Caco-2 (cell line): ENCODE data around the gene ACP6. TPM values are rescaled to one million over a fixed set of nuclear protein-coding genes. Genes with fewer than 3 reads are reported as not detected.

Source experiments
- BruUV-seq: library from RNA; stranded (reverse); fragments of 400-500 nt; replicated peaks from 2 replicates; lab custom pipeline; 2021; lab: Mats Ljungman, UMichigan
- CTCF ChIA-PET: fragments of 300-600 bp; sonication (Branson Sonifier 250); formaldehyde crosslinking; loops from one replicate; lab custom pipeline; 2022; ENCODE audit warnings: antibody characterized with exemption; lab: Charles Lee
- POLR2A ChIA-PET: fragments of 300-600 bp; sonication (Branson Sonifier 250); formaldehyde crosslinking; loops from one replicate; lab custom pipeline; 2022; ENCODE audit warnings: antibody characterized with exemption; lab: Charles Lee
- DNase-seq, 2 experiments: peaks; one replicate each; pipeline versions ENCODE4 v3.0.0 to v3.0.0-alpha.2; 2020 to 2022
- H3K27me3 ChIP-seq: replicated peaks from 2 replicates; pipeline ENCODE4 v1.6.0; 2011; ENCODE audit warnings: low read length; ENCODE audit not compliant: control insufficient read depth, insufficient read depth
- H3K36me3 ChIP-seq: 2 replicates; pipeline ENCODE4 v1.5.1; 2011; ENCODE audit warnings: low read length; ENCODE audit not compliant: control insufficient read depth, insufficient read depth
- H3K4me1 ChIP-seq: fragments of 250-450 bp; sonication (Bioruptor Pico); 2 replicates; pipeline ENCODE4 v1.5.1; 2020; ENCODE audit warnings: mild to moderate bottlenecking
- H3K4me3 ChIP-seq: 2 replicates; pipeline ENCODE4 v1.5.1; 2011; ENCODE audit warnings: low read depth, mild to moderate bottlenecking, control low read depth, low read length
- H3K9me3 ChIP-seq: fragments of 250-450 bp; sonication (Bioruptor Pico); 2 replicates; pipeline ENCODE4 v1.5.1; 2020; ENCODE audit warnings: mild to moderate bottlenecking, moderate library complexity
- H3K27ac Mint-ChIP-seq: one replicate; pipeline ENCODE4 v1.8.0; 2022; ENCODE audit warnings: mixed read lengths; ENCODE audit not compliant: unreplicated experiment
- H3K27me3 Mint-ChIP-seq: one replicate; pipeline ENCODE4 v1.8.0; 2022; ENCODE audit warnings: mixed read lengths; ENCODE audit not compliant: insufficient read depth, unreplicated experiment
- H3K36me3 Mint-ChIP-seq: one replicate; pipeline ENCODE4 v1.8.0; 2022; ENCODE audit warnings: mild to moderate bottlenecking, mixed read lengths; ENCODE audit not compliant: insufficient read depth, unreplicated experiment
- H3K4me1 Mint-ChIP-seq: one replicate; pipeline ENCODE4 v1.8.0; 2022; ENCODE audit warnings: low read depth, mixed read lengths; ENCODE audit not compliant: unreplicated experiment
- H3K4me3 Mint-ChIP-seq: one replicate; pipeline ENCODE4 v1.8.0; 2022; ENCODE audit warnings: mild to moderate bottlenecking, moderate library complexity, mixed read lengths; ENCODE audit not compliant: unreplicated experiment
- H3K9me3 Mint-ChIP-seq: one replicate; pipeline ENCODE4 v1.8.0; 2022; ENCODE audit warnings: mixed read lengths; ENCODE audit not compliant: unreplicated experiment
- CTCF ChIP-seq, 2 experiments: fragments of 200-600 bp in 1 of 2; IDR thresholded peaks; 1 replicate in 1 of 2; 2 replicates in 1 of 2; pipeline versions ENCODE4 v1.5.1 to v1.8.0; 2011 to 2022; ENCODE audit warnings: antibody characterized with exemption in 1 of 2, control low read depth in 1 of 2, inconsistent platforms in 1 of 2, low read depth in 1 of 2, low read length in 1 of 2, mild to moderate bottlenecking in 1 of 2, moderate library complexity in 1 of 2; ENCODE audit not compliant: insufficient read depth in 1 of 2, severe bottlenecking in 1 of 2, unreplicated experiment in 1 of 2
- intact Hi-C: fragments of 100-400 bp; cut with micrococcal nuclease; formaldehyde crosslinking; loops from one replicate; pipeline ENCODE4 v1.10.0; 2022; ENCODE audit not compliant: unreplicated experiment
- total RNA-seq: library from RNA; stranded (reverse); gene quantifications from 2 replicates; pipeline ENCODE4 v1.2.3, GENCODE V29; 2022

ACP6 gene
- total RNA-seq, 1 experiment from 2014 or later, result 24.6 TPM

DNA sequence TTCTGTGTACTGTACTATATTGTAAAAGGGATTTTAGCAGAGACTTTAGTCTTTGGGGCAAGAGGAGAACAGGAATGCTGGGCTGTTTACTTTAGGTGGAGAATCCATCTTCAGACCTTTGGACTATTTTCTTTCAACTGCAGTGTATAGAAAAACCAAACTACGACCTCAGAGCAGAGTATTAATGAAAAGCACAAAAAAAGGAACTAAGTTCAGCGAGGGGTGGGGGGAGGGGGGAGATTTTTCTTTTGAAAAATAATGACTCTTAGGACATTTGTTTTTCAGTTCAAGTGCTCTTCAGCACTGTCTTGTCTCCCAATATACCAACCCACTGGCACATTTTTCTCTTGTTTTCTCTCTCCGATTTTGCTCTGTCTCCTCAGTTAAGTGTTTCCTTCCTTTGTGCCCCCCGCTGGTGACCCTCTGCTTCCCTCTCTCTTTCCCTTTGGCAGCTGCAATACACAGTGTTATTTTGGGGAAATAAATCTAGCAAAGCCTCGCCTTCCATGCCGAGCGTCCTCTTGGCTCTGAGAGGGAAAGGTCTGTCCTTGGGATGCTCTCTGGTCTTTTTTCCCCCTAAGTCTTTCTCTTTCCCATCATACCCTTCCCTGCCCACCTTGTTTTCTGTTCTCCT lies 44.8 kb downstream of the ACP6 start:
- peak overlapping the region; percentile 40 for H3K4me3 Mint-ChIP-seq
- peaks cover 30% of the 10 kb centered on the region for H3K4me1 ChIP-seq
- H3K36me3 Mint-ChIP-seq, result peaks cover 6% of the 10 kb centered on the region
- no peaks in the 10 kb centered on the region for H3K36me3 ChIP-seq
- no peak overlapping the region for H3K4me3 ChIP-seq
- ChIA-PET POLR2A (no interaction called here), CTCF (interaction anchor here (0.6 kb wide), 2 partner anchors 84 kb away, joined by 3 read pairs; partner anchors contain the start of gene BCL9)
- H3K27me3 Mint-ChIP-seq, result no peaks in the 10 kb centered on the region
- no TSS peak for BruUV-seq
- DNase-seq, result no peak
- intact Hi-C loops, result loop anchor here (1.0 kb wide), 2 partner anchors 13 to 25 kb away; no protein-coding TSS in a partner anchor
- no peaks in the 10 kb centered on the region for H3K9me3 ChIP-seq
- H3K27ac Mint-ChIP-seq, result peak overlapping the region; percentile 2
- H3K27me3 ChIP-seq, result no peaks in the 10 kb centered on the region
- H3K4me1 Mint-ChIP-seq, result peaks cover 35% of the 10 kb centered on the region
- TF ChIP-seq CTCF (IDR thresholded peaks at IDR 0.05; ENCODE audit: insufficient read depth in 1 of 2, low read depth in 1 of 2, low read length in 1 of 2, severe bottlenecking in 1 of 2, unreplicated experiment in 1 of 2), result no peak
- no peaks in the 10 kb centered on the region for H3K9me3 Mint-ChIP-seq

DNA sequence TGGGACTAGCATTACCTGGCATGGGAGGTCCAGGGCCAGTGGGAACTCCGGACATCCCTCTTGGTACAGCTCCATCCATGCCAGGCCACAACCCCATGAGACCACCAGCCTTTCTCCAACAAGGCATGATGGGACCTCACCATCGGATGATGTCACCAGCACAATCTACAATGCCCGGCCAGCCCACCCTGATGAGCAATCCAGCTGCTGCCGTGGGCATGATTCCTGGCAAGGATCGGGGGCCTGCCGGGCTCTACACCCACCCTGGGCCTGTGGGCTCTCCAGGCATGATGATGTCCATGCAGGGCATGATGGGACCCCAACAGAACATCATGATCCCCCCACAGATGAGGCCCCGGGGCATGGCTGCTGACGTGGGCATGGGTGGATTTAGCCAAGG lies 45.8 kb downstream of the ACP6 start:
- ChIA-PET CTCF (no interaction called here), POLR2A (no interaction called here)
- intact Hi-C loops, result no loop called here
- BruUV-seq, result no TSS peak
- H3K27me3 Mint-ChIP-seq, result no peaks in the 10 kb centered on the region
- H3K4me3 Mint-ChIP-seq, result no peak overlapping the region
- no peaks in the 10 kb centered on the region for H3K9me3 Mint-ChIP-seq
- Histone ChIP-seq H3K27me3 (no peaks in the 10 kb centered on the region), H3K36me3 (no peaks in the 10 kb centered on the region), H3K4me3 (no peak overlapping the region), H3K4me1 (peaks cover 30% of the 10 kb centered on the region), H3K9me3 (no peaks in the 10 kb centered on the region)
- DNase-seq, result no peak
- no peak for TF ChIP-seq CTCF (IDR thresholded peaks at IDR 0.05; ENCODE audit: insufficient read depth in 1 of 2, low read depth in 1 of 2, low read length in 1 of 2, severe bottlenecking in 1 of 2, unreplicated experiment in 1 of 2)
- peaks cover 6% of the 10 kb centered on the region for H3K36me3 Mint-ChIP-seq
- H3K27ac Mint-ChIP-seq, result no peak overlapping the region
- peaks cover 35% of the 10 kb centered on the region for H3K4me1 Mint-ChIP-seq

DNA sequence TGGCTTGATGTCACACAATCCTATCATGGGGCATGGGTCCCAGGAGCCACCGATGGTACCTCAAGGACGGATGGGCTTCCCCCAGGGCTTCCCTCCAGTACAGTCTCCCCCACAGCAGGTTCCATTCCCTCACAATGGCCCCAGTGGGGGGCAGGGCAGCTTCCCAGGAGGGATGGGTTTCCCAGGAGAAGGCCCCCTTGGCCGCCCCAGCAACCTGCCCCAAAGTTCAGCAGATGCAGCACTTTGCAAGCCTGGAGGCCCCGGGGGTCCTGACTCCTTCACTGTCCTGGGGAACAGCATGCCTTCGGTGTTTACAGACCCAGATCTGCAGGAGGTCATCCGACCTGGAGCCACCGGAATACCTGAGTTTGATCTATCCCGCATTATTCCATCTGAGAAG lies 46.3 kb downstream of the ACP6 start:
- Histone ChIP-seq H3K27me3 (no peaks in the 10 kb centered on the region), H3K4me1 (peaks cover 30% of the 10 kb centered on the region), H3K9me3 (no peaks in the 10 kb centered on the region), H3K36me3 (no peaks in the 10 kb centered on the region), H3K4me3 (no peak overlapping the region)
- intact Hi-C loops, result no loop called here
- H3K9me3 Mint-ChIP-seq, result no peaks in the 10 kb centered on the region
- no TSS peak for BruUV-seq
- no peak overlapping the region for H3K27ac Mint-ChIP-seq
- ChIA-PET POLR2A (no interaction called here), CTCF (no interaction called here)
- H3K4me1 Mint-ChIP-seq, result peaks cover 35% of the 10 kb centered on the region
- H3K4me3 Mint-ChIP-seq, result no peak overlapping the region
- H3K36me3 Mint-ChIP-seq, result peaks cover 6% of the 10 kb centered on the region
- no peaks in the 10 kb centered on the region for H3K27me3 Mint-ChIP-seq
- TF ChIP-seq CTCF (IDR thresholded peaks at IDR 0.05; ENCODE audit: insufficient read depth in 1 of 2, low read depth in 1 of 2, low read length in 1 of 2, severe bottlenecking in 1 of 2, unreplicated experiment in 1 of 2), result no peak
- no peak for DNase-seq
